ENCODE data around the gene ROCK2. TPM values are rescaled to one million over a fixed set of nuclear protein-coding genes. Genes with fewer than 3 reads are reported as not detected.
A peak's percentile ranks its signal among the peaks of the same experiment; 100 is the strongest.

ROCK2 gene
- total and polyA plus RNA-seq, 9 of the 15 experiments (the other 6 are each of a cell fraction or from before 2014, with no cell fraction given) = 4.9 to 30.6 (median 14.3) TPM

DNA sequence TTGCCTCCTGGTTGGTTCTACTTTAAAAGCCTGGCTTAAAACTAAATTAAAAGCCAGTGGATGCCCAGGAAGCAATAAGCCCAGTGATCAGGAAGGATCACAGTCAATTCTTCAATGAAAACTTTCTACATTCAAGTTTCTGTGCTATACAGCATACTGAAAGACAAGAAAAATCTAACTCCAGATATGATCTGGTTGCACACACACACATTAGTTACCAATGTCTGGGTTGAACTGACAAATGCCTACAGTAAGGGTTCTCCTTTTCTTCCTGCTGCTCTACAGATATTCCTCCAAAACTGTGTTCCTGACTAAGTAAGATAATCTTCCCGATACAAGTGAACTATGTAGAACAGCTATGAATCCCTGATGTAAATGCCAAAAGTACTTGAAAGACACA, 81.3 kb downstream of the ROCK2 start (continued):
- TF ChIP-seq, protein P1, sequence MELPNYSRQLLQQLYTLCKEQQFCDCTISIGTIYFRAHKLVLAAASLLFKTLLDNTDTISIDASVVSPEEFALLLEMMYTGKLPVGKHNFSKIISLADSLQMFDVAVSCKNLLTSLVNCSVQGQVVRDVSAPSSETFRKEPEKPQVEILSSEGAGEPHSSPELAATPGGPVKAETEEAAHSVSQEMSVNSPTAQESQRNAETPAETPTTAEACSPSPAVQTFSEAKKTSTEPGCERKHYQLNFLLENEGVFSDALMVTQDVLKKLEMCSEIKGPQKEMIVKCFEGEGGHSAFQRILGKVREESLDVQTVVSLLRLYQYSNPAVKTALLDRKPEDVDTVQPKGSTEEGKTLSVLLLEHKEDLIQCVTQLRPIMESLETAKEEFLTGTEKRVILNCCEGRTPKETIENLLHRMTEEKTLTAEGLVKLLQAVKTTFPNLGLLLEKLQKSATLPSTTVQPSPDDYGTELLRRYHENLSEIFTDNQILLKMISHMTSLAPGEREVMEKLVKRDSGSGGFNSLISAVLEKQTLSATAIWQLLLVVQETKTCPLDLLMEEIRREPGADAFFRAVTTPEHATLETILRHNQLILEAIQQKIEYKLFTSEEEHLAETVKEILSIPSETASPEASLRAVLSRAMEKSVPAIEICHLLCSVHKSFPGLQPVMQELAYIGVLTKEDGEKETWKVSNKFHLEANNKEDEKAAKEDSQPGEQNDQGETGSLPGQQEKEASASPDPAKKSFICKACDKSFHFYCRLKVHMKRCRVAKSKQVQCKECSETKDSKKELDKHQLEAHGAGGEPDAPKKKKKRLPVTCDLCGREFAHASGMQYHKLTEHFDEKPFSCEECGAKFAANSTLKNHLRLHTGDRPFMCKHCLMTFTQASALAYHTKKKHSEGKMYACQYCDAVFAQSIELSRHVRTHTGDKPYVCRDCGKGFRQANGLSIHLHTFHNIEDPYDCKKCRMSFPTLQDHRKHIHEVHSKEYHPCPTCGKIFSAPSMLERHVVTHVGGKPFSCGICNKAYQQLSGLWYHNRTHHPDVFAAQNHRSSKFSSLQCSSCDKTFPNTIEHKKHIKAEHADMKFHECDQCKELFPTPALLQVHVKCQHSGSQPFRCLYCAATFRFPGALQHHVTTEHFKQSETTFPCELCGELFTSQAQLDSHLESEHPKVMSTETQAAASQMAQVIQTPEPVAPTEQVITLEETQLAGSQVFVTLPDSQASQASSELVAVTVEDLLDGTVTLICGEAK (IDR thresholded peaks at IDR 0.05) = no peak
- TF ChIP-seq, protein P1 (CRISPR knock-in tag; IDR thresholded peaks at IDR 0.05) = no peak
- no peak for TF ChIP-seq NFATC3 (IDR thresholded peaks at IDR 0.05)
- TF ChIP-seq, protein P2, sequence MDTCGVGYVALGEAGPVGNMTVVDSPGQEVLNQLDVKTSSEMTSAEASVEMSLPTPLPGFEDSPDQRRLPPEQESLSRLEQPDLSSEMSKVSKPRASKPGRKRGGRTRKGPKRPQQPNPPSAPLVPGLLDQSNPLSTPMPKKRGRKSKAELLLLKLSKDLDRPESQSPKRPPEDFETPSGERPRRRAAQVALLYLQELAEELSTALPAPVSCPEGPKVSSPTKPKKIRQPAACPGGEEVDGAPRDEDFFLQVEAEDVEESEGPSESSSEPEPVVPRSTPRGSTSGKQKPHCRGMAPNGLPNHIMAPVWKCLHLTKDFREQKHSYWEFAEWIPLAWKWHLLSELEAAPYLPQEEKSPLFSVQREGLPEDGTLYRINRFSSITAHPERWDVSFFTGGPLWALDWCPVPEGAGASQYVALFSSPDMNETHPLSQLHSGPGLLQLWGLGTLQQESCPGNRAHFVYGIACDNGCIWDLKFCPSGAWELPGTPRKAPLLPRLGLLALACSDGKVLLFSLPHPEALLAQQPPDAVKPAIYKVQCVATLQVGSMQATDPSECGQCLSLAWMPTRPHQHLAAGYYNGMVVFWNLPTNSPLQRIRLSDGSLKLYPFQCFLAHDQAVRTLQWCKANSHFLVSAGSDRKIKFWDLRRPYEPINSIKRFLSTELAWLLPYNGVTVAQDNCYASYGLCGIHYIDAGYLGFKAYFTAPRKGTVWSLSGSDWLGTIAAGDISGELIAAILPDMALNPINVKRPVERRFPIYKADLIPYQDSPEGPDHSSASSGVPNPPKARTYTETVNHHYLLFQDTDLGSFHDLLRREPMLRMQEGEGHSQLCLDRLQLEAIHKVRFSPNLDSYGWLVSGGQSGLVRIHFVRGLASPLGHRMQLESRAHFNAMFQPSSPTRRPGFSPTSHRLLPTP (IDR thresholded peaks at IDR 0.05; ENCODE audit: borderline replicate concordance, extremely low read depth, insufficient read length) = no peak
- TF ChIP-seq, protein P3, sequence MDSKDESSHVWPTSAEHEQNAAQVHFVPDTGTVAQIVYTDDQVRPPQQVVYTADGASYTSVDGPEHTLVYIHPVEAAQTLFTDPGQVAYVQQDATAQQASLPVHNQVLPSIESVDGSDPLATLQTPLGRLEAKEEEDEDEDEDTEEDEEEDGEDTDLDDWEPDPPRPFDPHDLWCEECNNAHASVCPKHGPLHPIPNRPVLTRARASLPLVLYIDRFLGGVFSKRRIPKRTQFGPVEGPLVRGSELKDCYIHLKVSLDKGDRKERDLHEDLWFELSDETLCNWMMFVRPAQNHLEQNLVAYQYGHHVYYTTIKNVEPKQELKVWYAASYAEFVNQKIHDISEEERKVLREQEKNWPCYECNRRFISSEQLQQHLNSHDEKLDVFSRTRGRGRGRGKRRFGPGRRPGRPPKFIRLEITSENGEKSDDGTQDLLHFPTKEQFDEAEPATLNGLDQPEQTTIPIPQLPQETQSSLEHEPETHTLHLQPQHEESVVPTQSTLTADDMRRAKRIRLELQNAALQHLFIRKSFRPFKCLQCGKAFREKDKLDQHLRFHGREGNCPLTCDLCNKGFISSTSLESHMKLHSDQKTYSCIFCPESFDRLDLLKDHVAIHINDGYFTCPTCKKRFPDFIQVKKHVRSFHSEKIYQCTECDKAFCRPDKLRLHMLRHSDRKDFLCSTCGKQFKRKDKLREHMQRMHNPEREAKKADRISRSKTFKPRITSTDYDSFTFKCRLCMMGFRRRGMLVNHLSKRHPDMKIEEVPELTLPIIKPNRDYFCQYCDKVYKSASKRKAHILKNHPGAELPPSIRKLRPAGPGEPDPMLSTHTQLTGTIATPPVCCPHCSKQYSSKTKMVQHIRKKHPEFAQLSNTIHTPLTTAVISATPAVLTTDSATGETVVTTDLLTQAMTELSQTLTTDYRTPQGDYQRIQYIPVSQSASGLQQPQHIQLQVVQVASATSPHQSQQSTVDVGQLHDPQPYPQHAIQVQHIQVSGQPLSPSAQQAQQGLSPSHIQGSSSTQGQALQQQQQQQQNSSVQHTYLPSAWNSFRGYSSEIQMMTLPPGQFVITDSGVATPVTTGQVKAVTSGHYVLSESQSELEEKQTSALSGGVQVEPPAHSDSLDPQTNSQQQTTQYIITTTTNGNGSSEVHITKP (IDR thresholded peaks at IDR 0.05; ENCODE audit: partially characterized antibody) = no peak
- TF ChIP-seq, protein P4, sequence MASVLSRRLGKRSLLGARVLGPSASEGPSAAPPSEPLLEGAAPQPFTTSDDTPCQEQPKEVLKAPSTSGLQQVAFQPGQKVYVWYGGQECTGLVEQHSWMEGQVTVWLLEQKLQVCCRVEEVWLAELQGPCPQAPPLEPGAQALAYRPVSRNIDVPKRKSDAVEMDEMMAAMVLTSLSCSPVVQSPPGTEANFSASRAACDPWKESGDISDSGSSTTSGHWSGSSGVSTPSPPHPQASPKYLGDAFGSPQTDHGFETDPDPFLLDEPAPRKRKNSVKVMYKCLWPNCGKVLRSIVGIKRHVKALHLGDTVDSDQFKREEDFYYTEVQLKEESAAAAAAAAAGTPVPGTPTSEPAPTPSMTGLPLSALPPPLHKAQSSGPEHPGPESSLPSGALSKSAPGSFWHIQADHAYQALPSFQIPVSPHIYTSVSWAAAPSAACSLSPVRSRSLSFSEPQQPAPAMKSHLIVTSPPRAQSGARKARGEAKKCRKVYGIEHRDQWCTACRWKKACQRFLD (CRISPR knock-in tag; IDR thresholded peaks at IDR 0.05) = no peak
- no peak for TF ChIP-seq HEY1 (CRISPR knock-in tag; IDR thresholded peaks at IDR 0.05; ENCODE audit: borderline replicate concordance)
- TF ChIP-seq, protein P5, sequence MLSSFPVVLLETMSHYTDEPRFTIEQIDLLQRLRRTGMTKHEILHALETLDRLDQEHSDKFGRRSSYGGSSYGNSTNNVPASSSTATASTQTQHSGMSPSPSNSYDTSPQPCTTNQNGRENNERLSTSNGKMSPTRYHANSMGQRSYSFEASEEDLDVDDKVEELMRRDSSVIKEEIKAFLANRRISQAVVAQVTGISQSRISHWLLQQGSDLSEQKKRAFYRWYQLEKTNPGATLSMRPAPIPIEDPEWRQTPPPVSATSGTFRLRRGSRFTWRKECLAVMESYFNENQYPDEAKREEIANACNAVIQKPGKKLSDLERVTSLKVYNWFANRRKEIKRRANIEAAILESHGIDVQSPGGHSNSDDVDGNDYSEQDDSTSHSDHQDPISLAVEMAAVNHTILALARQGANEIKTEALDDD (IDR thresholded peaks at IDR 0.05) = peak; percentile 54; the same call in 1 of the 2 replicates
- TF ChIP-seq ZNF24 (IDR thresholded peaks at IDR 0.05) = no peak
